Epidermal melanocyte (primary cell): Measurements from ENCODE around the gene EPC2.
"Not testable (repeated sequence)": the region's sequence is repeated elsewhere in the genome, so short reads cannot be mapped to it uniquely, and the experiment has no call there.

ENCODE experiments used
- DNase-seq: peaks from one replicate; pipeline ENCODE4 v3.0.0; 2011; ENCODE audit warnings: low spot score; ENCODE audit not compliant: insufficient read length

The EPC2 gene

DNA sequence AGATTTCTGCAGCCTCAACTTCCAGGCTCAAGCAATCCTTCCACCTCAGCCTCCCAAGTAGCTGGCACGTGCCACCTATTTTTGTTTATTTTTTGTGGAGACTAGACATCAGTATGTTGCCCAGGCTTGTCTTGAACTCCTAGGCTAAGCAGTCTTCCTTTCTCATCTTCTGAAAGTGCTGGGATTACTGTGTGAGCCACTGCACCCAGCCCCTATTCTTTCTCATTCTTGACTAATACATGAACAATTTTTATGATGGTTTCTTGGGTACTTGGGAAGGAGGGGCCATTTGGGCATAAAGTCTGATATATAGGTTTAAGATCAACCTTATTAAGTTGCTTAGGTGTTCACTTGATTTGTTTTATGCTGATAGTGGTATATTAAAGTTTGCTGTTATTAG, 26.2 kb downstream of the EPC2 start:
- DNase-seq: no peak

DNA sequence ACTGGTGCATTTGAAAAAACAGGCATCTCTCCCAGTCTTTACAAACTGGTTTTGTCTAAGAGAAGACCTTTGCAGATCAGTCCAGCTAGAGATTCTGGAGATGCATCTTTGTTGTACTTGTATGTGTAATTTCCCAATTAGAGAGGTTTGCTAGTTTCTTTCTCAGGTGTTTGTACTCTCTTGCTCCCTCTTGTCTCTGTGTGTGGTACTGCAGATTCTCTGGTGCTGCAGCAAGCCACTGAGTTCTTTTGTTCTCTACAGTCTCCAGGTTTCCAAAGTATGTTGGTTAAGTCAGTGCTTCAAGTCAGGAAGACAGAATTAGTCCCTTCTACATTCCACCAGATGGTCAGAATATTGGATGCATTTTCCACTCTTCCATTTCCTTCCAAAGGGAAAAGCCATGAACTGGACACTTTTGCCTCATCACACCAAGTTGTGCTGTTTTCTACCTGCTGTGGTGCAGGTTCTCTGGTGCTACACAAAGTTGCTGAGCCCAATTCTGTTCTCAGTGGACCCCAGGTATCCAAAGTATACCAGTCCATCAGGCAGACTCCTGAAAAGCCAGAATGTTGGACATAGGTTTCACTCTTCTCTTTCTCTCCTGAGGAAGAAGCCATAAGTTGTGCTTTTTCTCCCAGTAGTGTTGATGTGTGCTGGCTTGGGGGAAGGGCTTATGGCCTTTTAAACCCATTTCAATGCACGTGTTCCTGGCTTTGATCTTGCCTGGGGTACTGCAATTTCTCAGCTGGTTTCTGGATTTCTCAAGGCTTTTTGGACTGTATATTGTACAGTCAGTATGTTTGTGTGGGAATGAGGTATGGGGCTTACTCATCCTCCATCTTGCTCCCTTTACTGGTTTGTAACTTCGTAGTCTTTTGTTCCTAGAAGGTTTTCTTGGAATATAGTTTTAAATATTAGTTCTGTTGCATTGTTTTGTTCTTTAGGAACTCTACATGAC, 29.8 kb downstream of the EPC2 start:
- DNase-seq: no peak

DNA sequence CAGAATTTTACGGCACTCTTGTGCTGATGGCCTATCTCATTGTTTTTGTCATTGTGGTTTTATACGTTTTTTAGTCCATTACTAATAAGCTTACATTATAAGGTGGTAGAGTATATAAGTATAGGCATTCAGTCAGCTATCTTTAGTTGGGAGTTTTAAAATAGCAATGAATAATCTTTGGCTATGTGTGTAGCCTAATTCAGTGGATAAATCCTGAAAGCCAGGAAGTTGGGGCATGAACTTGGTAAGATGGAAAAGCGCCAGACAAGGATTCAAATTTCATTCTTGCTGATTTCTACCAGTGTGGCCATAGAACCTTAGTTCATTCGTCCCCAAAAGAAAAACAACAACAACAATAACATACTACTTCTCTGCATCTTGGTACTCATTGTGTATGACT, 31.2 kb downstream of the EPC2 start:
- DNase-seq: no peak

DNA sequence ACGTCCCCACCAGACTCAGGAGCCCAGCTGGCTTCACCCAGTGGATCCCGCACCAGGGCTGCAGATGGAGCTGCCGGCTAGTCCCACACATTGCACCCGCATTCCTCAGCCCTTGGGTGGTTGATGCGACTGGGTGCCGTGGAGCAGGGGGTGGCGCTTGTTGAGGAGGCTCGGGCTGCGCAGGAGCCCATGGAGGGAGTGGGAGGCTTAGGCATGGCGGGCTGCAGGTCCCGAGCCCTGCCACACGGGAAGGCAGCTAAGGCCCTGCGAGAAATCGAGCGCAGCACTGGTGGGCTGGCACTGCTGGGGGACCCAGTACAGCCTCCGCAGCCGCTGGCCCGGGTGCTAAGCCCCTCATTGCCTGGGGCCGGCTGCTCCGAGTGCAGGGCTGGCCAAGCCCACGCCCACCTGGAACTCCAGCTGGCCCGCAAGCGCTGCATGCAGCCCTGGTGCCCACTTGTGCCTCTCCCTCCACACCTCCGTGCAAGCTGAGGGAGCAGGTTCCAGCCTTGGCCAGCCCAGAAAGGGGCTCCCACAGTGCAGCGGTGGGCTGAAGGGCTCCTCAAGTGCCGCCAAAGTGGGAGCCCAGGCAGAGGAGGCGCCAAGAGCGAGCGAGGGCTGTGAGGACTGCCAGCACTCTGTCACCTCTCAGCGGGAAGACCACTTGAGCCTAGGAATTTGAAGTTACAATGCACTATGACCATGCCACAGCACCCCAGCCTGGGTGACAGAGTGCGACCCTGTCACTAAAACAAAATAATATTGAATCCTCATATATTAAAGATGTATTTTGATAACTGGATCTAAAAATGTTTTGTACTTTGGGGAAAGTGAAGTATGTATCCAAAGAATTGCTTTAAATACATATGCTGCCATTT, 34.0 kb downstream of the EPC2 start:
- DNase-seq: not testable (repeated sequence)

DNA sequence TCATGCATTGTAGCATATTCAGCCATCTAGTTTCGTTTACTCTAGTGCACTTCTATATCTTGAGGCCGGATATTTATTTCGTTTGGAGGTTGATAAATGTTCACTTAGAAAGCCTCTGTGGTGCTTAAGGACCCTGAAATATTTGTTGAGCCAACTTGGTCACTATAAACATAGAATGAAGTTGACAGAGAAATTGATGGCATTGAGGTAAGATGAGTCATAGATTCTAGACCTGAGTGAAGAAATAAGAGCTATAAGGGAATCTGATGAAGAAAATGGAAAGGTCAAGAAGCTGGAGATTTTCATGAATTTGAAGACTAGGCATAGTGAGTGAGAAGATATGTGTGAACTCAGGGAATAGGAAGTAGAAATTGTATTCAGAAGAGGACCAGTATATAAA, 35.9 kb downstream of the EPC2 start:
- no peak for DNase-seq

DNA sequence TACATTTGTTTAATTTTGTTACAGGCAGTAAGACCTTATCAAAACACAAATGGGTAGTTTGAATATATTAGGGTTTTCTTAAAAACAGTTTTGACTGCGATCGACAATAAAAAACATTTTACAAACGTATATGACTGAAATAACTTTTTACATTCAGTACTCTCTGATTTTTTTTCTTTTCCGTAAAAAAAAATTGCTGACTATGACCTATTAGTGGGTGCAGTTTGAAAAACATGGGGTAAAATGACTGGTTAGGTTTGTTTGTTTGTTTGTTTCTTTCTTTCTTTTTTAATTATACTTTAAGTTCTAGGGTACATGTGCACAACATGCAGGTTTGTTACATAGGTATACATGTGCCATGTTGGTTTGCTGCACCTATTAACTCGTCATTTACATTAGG, 36.9 kb downstream of the EPC2 start:
- no peak for DNase-seq

DNA sequence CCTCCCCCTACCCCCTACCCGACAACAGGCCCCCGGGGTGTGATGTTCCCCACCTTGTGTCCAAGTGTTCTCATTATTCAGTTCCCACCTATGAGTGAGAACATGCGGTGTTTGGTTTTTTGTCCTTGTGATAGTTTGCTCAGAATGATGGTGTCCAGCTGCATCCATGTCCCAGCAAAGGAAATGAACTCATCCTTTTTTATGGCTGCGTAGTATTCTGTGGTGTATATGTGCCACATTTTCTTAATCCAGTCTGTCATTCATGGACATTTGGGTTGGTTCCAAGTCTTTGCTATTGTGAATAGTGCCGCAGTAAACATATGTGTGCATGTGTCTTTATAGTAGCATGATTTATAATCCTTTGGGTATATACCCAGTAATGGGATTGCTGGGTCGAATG, 37.3 kb downstream of the EPC2 start:
- not testable (repeated sequence) for DNase-seq

DNA sequence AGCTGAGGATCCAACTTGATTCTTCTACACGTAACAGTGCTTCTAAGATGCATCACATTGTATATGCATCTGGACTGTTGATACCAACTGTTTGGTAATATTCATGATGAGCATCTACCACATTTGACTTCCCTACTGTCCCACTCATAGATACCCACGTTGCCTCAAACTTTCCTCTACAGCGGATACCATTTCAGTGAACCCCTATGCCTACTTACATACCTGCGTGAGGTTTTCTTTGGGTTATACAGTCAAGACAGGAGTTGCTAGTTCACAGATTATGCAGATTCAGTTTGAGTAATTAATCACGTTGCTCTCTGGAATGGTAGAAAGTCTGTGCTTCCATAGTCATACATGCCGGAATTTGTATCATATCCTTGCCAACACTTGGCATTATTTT, 40.0 kb downstream of the EPC2 start:
- DNase-seq: no peak

DNA sequence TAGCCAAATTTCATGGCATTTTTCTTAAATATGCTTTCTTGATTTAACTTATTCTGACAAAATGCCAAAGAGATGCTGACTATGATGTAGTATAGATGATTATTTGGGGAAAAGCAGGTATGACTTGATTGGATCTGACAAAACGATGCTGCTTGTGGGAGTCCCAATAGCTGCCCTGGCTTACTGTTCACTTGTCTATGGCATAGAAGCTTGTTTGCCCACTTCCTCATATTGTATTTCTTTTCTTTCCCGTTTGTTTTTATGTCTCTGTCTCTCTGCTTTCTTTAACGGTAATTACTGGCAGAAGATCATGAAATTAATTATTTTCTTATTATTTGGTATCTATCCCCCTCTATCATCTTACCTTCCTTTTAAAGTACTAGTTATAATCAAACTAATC, 43.0 kb downstream of the EPC2 start:
- DNase-seq: no peak

DNA sequence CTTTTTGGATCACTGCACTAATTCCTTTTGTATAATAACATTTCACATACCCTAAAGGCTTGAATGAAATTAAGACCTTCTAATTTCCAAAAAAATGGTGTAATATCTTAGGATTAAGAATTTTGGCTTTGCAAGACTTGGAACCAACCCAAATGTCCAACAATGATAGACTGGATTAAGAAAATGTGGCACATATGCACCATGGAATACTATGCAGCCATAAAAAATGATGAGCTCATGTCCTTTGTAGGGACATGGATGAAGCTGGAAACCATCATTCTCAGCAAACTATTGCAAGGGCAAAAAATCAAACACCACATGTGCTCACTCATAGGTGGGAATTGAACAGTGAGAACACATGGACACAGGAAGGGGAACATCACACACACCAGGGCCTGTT, 43.5 kb downstream of the EPC2 start:
- DNase-seq: not testable (repeated sequence)

DNA sequence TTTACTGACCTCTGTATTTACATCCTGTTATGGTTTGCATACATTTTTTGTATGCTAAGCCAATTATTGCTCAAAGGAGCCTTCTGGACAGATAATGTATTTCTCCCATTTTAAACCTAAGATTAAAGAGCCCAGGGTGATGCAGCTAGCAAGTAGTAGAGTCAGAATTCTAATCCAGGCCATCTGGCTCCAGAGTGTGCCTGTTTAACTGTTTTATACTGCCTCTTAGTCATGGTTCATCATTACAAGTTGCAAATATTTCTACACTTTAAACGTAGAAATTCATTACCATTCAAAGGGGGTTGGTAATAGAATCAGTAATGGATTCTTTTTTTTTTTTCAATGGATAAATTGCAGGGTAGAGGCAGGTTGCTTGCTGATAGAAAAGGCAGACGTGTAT, 52.4 kb downstream of the EPC2 start:
- no peak for DNase-seq

DNA sequence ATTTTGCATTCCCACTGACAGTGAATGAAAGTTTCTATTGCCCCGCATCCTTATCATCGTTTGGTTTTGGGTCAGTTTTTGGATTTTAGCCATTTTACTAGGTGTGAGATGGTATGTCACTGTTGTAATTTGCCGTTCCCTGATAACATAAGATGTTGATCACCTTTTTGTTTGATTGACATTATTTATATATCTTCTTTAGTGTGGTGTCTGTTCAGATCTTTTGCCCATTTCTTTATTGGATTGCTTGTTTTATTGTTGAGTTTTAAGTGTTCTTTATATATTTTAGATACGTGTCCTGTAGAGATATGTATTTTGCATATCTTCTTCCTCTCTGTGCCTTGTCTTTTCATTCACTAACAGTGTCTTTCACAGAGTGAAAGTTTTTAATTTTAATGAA, 55.3 kb downstream of the EPC2 start:
- no peak for DNase-seq

DNA sequence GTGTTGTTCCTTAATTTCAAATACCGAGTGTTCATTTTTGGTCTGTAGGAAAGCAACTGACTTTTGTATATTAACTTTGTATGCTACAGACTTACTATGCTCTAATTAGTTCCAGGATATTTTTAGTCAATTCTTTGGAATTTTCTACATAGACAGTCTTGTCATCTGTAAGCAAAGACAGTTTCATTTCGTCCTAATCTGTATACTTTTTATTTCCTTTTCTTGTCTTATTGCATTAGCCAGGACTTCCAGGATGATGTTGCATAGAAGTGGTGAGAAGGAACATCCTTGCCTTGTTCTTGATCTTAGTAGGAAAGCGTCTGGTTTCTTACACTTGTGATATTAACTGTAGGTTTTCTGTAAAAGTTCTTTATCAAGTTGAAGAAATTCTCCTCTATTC, 56.5 kb downstream of the EPC2 start:
- DNase-seq: no peak

DNA sequence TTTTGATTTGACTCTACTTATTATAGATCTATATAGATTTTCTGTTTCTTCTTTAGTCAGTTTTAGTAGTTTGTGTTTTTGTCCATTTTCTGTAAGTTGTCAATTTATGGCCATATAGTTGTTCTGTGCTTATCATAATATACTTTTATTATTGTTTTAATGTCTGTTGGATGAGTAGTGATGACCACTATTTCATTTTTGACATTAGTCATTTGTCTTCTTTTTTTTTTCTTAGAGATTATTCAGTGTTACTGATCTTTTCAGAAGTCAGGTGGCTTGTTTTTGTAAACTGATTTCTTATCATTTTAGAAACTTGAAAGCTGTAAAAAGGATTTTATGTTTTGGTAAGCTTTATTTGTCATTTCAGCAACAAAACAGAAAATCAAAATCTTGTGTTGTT, 57.3 kb downstream of the EPC2 start:
- DNase-seq: no peak

DNA sequence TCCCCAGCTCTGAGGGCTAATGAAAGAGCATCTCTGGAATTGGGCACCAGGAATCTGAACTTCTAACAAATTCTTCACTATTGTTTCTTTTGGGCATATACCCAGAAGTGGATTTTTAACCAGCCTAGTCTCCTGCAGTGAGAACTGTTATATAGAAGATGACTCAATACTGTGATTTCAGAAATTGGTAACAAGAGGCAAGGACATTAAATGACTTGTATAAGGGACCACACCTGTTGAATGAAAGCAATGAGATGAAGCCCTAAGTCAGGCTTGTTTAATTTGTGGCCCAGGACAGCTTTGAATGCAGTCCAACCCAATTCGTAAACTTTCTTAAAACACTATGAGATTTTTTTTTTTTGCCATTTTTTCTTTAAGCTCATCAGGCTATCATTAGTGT, 57.9 kb downstream of the EPC2 start:
- no peak for DNase-seq

DNA sequence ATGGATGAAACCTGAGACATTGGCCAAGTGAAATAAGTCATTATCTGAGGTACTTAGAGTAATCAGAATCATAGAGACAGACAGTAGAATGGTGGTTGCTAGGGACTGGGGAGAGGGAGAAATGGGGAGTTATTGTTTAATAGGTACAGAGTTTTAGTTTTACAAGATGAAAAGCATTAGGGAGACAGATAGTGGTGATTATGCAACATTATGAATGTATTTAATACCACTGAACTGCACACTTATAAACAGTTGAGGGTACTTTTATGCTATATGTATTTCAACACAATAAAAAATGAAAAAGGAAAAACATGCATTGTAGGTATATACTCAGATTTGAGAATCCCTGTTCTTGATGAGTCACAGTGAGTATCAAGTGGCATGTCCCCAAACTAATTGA, 59.7 kb downstream of the EPC2 start:
- no peak for DNase-seq

DNA sequence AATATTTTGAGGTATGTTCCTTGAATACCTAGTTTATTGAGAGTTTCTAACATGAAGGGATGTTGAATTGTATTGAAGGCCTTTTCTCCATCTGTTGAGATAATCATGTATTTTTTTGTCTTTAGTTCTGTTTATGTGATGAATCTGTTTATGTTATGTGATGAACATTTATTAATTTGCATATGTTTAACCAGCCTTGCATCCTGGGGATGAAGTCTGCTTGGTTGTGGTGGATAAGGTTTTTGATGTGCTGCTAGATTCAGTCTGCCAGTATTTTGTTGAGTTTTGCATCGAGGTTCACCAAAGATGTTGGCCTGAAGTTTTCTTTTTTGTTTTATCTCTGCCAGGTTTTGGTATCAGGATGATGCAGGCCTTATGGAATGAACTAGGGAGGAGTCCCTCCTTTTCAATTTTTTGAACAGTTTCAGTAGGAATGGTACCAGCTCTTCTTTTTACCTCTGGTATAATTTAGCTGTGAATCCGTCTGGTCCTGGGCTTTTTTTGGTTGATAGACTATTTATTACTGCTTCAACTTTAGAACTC, 71.9 kb downstream of the EPC2 start:
- DNase-seq: no peak

DNA sequence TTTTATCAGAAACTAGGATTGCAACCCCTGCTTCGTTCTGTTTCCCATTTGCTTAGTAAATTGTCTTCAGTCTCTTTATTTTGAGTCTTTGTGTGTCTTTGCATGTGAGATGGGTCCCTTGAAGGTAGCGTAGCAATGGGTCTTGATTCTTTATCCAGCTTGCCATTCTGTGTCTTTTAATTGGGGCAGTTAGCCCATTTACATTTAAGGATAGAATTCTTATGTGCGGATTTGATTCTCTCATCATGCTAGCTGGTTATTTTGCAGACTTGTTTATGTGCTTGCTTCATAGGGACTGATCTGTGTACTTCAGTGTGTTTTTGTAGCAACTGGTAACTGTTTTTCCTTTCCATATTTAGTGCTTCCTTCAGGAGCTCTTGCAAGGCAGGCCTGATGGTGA, 73.5 kb downstream of the EPC2 start:
- no peak for DNase-seq

DNA sequence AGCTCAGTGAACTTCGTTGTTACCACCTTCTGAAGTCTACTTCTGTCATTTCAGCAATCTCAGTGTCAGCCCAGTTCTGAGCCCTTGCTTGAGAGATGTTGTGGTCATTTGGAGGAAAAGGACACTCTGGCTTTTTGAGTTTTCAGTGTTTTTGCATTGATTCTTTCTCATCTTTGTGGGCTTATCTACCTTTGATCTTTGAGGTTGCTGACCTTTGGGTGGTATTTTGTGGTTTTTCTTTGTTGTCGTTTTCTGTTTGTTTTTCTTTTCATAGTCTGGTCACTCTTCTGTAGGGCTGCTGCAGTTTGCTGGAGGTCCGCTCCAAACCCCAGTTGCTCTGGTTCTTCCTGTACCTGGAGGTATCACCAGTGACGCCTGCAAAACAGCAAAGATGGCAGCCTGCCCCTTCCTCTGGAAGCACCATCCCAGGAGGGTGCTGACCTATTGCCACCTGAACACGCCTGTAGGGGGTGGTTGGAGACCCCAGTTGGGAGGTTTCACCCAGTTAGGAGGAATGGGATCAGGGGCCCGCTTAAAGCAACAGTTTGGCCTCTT, 74.7 kb downstream of the EPC2 start:
- DNase-seq: no peak

DNA sequence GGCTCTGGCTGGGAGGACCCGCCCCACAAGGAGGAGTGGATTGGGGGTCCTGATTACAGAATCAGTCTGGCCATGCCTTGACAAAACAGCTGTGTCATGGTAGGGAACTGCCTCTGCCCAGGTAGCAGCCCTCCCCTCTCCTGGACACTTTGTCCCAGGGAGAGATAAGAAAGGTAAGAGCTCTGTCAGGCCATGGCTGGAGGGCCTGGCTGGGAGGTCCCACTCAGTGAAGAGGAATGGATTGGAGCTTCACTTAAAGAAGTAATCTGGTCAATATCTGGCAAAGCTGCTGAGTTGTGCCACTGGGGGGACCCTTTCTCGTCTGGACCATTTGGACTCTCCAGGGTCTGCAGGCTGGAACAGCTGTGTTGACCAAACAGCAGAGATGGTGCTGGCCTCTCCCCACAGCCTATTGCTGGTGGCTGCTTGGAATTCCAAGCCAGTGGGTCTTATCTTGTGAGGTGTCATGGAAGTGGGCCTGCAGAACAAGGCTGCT, 75.4 kb downstream of the EPC2 start:
- DNase-seq: no peak

DNA sequence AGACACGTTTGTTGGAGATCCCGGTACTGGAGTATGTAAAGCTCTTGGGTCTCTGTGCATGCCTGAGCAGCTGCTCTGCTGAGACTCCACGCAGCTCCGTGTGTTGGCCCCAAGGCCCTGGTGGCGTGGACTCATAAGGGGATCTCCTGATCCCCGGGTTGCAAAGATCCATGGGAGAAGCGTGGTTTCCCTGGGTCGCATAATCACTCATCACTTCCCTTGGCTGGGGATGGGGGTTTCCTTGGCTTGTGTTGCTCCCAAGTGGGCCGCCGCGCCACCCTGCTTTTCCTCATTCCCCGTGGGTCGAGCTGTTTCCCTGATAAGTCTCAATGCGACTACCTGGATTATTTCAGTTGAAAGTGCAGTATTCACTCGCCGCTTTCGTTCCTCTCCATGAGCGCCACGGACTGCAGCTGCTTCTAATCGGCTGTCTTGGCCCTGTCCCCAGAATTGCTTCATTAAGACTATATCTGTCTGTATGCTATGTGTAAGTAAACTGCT, 76.0 kb downstream of the EPC2 start:
- no peak for DNase-seq
